ENCODE data around the gene PRIMPOL. TPM values are rescaled to one million over a fixed set of nuclear protein-coding genes. Genes with fewer than 3 reads are reported as not detected.

PRIMPOL gene
- total RNA-seq, 1 donor from 2014 or later: 10.1 TPM

- DNase-seq (ENCODE audit: low read depth in 2 of 2): no peak
Observed at GRCh38 chr4:184666670-184667069, 17.1 kb downstream of the PRIMPOL start.

- no peak for DNase-seq (ENCODE audit: low read depth in 2 of 2)
Observed at GRCh38 chr4:184668096-184668495, 18.6 kb downstream of the PRIMPOL start.

DNA sequence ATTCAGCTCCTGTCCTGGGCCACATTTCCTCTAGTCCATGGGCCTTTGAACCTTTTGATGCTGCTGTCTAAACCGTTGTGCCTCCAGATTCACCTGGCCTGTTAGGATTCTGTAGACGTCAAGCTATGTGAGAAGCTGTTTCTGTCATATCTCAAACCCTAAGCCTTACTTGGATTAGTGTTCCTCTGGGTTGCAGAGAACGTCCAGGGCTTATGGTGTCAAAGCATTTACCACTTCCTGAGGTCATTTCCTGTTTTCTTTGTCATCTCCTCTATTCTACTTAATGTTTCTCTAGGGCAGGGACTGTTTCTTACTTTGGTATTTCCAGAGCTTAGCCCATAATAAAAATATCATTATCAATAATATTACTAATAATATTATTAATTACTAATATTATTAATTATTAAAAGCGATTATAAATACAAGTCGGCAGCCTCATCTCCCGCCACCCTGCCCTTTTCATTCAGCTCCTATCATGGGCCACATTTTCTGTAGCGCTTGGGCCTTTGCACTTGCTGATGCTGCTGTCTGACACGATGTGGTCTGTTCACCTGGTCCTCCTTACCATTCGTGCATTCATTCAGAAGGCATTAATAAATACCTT lies 19.1 kb downstream of the PRIMPOL start:
- DNase-seq (ENCODE audit: low read depth in 2 of 2): peak in 1 of 2 donors; percentile 72

- no peak for DNase-seq (ENCODE audit: low read depth in 2 of 2)
Observed at GRCh38 chr4:184669251-184669650, 19.7 kb downstream of the PRIMPOL start.

GRCh38 chr4:184671101-184671500 lies 21.6 kb downstream of the PRIMPOL start:
- DNase-seq (ENCODE audit: low read depth in 2 of 2): no peak

DNA sequence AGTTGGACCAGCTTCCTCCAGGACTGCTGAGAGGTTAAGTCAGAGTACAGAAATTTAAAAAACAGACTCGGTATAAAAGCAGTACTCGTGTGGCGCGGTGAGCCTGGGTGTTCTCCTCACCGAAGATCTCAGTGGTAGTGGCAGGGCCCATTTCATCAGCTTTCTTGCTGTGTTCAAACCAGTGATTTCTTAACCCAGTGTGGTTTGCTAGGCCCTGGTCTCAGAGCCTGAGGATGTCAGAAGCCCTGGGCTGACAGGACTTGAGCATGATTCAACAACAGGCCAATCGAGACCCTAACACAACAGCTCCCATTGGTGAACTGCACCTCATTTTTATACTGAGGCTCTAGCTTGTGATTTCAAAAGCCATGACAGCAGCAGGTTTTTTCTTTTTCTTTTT lies 23.2 kb downstream of the PRIMPOL start:
- no peak for DNase-seq (ENCODE audit: low read depth in 2 of 2)

GRCh38 chr4:184674011-184674410 lies 24.5 kb downstream of the PRIMPOL start:
- DNase-seq (ENCODE audit: low read depth in 2 of 2): no peak

- DNase-seq (ENCODE audit: low read depth in 2 of 2): no peak
Observed at GRCh38 chr4:184675018-184675417, 25.5 kb downstream of the PRIMPOL start.

DNA sequence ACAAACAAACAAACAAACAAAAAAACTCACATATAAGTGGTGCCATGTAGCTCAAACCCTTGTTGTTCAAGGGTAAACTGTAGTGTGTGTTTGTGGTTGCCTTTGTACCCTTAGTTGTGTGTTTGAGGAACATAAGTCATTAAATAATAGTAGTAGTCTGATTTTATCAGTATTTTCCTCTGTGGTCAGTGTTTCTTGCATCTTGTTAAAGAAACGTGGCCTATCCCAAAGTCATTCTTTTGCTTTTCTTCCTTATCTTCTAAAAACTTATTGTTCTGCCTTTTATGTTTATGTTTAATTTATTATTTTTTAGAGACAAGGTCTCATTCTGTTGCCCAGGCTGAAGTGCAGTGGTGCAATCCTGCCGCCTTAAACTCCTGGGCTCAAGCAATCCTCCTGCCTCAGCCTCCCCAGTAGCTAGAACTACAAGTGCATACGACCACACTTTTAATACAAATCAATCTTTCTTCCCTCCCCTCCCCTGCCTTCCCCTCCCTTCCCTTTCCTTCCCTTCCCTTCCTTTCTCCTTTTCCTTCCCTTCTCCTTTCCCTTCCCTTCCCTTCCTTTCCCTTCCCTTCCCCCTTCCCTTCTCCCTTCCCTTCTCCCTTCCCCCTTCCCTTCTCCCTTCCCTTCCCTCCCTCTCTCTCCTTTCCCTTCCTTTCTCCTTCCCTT lies 26.4 kb downstream of the PRIMPOL start:
- DNase-seq (ENCODE audit: low read depth in 2 of 2): no peak

- DNase-seq (ENCODE audit: low read depth in 2 of 2): peak in 1 of 2 donors; percentile 14
Observed at GRCh38 chr4:184680698-184681097, 31.2 kb downstream of the PRIMPOL start.

- DNase-seq (ENCODE audit: low read depth in 2 of 2): no peak
Observed at GRCh38 chr4:184681916-184682315, 32.4 kb downstream of the PRIMPOL start.

DNA sequence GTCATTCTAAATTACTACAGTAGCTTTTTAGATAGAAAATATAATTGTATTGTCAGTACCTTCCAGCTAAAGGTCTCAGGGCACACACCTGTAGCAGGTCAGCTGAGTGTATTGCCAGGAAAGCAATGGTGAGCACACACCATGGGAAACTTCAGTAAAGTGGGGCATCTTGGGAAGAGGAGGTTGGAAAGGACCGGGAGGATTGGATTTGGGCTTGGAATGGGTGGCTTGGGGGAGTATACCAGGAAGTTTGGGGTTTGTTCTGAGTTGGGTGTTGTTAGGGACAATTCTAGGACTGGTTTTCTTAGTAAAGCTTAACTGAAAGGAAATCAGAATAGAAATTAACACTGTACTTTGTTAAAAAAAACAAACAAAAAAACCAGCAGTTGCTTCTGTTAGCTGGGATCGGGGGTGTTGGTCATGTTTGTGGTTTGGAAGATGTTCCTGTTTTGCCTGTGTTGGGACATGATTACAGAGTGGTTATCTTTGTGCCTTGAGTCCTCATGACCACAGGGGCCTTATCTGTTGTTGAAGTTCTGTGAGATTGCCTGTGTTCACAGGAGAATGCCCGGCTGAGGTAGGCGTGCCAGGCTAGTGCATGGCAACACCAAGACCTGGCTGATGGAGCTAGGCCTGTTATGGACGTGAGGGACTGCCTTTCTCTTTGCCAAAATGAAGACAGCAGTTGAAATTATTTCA lies 35.1 kb downstream of the PRIMPOL start:
- DNase-seq (ENCODE audit: low read depth in 2 of 2): no peak

DNA sequence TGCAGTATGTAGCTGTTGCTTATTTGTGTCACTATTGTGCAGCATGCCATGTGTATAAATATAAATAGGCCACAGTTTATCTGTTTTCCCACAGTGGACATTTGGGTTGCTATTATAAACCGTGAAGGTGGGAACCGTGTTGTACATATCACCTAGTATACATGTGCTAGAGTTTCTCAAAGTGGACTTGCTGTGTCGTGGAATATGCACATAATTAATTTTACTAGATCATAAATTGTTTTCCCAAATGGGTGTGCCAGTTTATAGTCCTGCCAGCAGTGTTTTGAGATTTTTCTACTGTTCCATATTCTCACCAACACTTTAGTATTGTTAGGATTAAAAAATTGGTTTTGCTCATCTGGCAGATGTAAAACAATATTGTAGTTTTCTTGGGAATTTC lies 38.5 kb downstream of the PRIMPOL start:
- no peak for DNase-seq (ENCODE audit: low read depth in 2 of 2)

GRCh38 chr4:184688447-184688846 lies 38.9 kb downstream of the PRIMPOL start:
- DNase-seq (ENCODE audit: low read depth in 2 of 2): peak; percentile 71 to 97

DNA sequence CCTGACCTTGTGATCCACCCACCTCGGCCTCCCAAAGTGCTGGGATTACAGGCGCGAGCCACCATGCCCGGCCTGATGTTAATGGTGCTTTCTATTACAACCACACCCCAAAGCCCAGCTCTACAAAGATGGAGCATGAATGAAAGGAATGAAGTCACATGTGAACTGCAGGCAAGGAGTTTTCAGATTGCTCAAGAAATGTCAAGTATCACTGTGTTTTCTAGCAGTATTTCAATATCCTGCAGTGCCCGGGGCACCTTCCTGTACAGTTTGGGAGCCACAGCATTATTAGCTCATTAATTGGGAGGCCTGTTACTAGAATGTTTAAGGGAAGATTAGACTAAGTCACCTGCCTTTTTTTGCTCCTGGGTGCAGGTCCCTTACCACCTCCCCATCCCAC lies 40.1 kb downstream of the PRIMPOL start:
- DNase-seq (ENCODE audit: low read depth in 2 of 2): no peak

GRCh38 chr4:184693056-184693455 lies 43.5 kb downstream of the PRIMPOL start:
- no peak for DNase-seq (ENCODE audit: low read depth in 2 of 2)

DNA sequence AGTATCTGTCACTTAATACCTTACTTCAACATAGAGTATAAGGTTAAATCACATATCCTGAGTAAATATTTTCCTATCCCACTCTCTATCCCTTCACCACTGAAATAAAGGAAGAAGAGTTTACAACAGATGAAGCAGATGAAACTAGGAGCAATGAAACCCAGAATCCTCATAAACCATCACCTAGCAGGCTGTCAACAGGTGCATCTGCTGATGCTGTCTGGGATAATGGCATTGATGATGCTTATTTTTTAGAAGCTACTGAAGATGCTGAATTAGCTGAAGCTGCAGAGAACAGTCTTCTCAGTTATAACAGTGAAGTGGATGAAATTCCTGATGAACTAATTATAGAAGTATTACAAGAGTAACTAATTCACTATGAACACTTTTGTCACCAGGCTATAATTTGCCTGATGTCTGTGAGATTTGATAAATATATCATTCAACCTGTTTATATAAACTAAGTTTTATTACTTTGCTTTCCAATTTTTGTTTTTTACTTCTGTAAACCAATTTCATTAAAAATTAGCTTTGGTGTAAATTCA lies 44.9 kb downstream of the PRIMPOL start:
- no peak for DNase-seq (ENCODE audit: low read depth in 2 of 2)

DNA sequence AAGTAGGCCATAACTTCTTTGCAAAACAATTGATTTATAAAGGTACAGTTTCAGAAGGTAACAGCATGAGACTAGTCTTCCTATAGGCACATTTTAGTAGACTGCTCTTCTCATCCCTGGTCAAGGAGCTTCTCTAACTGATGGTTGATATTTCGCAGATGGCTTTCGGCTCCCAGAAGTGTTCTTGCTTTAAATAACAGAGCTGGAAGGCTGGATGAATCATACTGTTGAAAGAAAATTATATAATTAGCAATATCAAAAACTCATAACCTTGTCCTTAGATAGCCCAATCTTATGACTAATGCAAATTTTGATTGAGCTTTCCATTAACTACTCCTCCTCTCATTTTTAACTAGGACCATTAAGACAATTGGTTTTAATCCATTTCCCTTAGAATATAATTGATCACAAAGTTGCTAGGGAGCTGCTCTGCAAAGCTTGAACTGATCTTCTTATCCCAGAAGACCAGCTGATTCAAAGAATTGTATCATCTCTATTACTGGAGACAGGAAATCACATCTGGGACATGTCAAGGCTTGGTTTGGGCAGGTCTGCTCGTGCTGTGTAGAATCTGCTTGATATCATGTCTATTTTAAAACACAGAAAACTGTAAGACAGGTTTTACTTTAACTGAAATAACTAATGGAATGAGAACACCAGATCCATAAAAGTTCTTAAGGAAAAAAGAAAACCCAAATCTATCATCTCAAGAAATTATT lies 45.8 kb downstream of the PRIMPOL start:
- DNase-seq (ENCODE audit: low read depth in 2 of 2): no peak

DNA sequence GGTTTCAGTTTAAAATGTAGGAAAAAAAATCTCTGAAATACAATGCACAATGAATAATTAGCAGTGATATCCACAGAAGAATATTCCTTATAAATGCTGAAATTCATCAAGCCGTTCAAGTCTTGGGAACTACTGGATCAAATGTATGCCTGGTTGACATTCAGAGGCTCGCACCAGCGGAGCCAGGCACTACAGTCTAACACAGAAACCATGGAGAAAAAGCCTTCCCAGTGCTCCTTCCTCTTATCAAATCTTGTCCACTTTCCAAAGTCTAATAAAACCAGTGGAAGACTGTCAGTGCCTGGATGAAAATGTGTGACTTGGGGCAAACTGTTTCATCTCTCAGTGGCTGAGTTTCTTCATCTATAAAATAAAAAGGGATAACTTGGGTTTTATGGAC lies 48.4 kb downstream of the PRIMPOL start:
- DNase-seq (ENCODE audit: low read depth in 2 of 2): no peak

DNA sequence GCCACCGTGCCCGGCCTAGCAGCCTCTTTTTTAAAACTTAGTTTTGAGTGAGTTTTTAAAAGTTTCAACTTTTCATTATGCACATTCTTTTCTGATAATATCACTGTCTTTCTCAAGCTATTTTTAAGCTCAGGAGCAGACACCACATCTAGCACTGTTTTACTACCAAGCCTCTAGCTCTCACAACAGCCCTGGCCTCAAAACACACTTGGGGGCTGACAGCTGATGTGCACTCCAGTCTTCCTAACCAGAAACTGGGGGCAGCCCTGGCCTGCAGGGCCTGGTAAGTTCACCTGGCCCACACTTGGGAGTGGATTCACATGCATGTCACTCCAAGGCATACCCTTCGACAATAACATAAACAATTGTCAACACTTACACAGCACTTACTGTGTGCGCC lies 50.4 kb downstream of the PRIMPOL start:
- DNase-seq (ENCODE audit: low read depth in 2 of 2): no peak

- DNase-seq (ENCODE audit: low read depth in 2 of 2): no peak
Observed at GRCh38 chr4:184702114-184702513, 52.6 kb downstream of the PRIMPOL start.

GRCh38 chr4:184705692-184706091 lies 56.2 kb downstream of the PRIMPOL start:
- DNase-seq (ENCODE audit: low read depth in 2 of 2): no peak

Data from lung microvascular endothelial cell (primary cell).